GM12878 (cell line): Measurements from ENCODE around the gene ANGEL1. TPM values are rescaled to one million over a fixed set of nuclear protein-coding genes. Genes with fewer than 3 reads are reported as not detected.

Experiments used
- ATAC-seq: fragments of 200-7000 bp; cut with Tn5 transposase; 3 replicates; pipeline ENCODE4 v1.9.1; 2020; ENCODE audit warnings: mild to moderate bottlenecking, moderate library complexity
- Bru-seq: library from RNA; stranded (reverse); fragments of 400-500 nt; gene quantifications from one replicate; lab custom pipeline; 2021; lab: Mats Ljungman, UMichigan
- BruChase-seq, 2 experiments: library from RNA; stranded (reverse); fragments of 400-500 nt; gene quantifications; one replicate each; lab custom pipeline; 2021; lab: Mats Ljungman, UMichigan
- BruUV-seq: library from RNA; stranded (reverse); fragments of 400-500 nt; replicated peaks from 2 replicates; lab custom pipeline; 2021; lab: Mats Ljungman, UMichigan
- CTCF ChIA-PET: fragments of 300-600 bp; sonication (Branson Sonifier 250); formaldehyde crosslinking; extraction: SDS; loops from one replicate; lab custom pipeline; 2021; ENCODE audit warnings: inconsistent platforms; lab: Yijun Ruan, JAX
- POLR2A ChIA-PET: fragments of 350-600 bp; formaldehyde crosslinking; extraction: SDS; loops from one replicate; lab custom pipeline; 2021; ENCODE audit warnings: inconsistent platforms; lab: Charles Lee
- RAD21 ChIA-PET: fragments of 300-600 bp; sonication (Branson Sonifier 250); formaldehyde crosslinking; loops from one replicate; lab custom pipeline; 2023; ENCODE audit warnings: antibody characterized with exemption; ENCODE audit not compliant: unreplicated experiment; lab: Charles Lee
- SMC1A ChIA-PET: fragments of 300-600 bp; sonication (Branson Sonifier 250); formaldehyde crosslinking; loops from one replicate; lab custom pipeline; 2023; ENCODE audit not compliant: unreplicated experiment, uncharacterized antibody; lab: Charles Lee
- DNase-seq: peaks from one replicate; pipeline ENCODE4 v3.0.0-alpha.2; 2011; ENCODE audit warnings: low read depth, low spot score
- FAIRE-seq: peaks from 3 replicates; lab custom pipeline; 2011; peaks lifted over from hg19 to GRCh38; lab: Jason Lieb, UNC
- H2AFZ ChIP-seq: 2 replicates; pipeline ENCODE4 v1.6.0; 2011; ENCODE audit warnings: low read depth, low read length, control low read depth; ENCODE audit not compliant: control insufficient read depth
- H3K27ac ChIP-seq: 2 replicates; pipeline ENCODE4 v1.5.1; 2011; ENCODE audit warnings: control low read depth; ENCODE audit not compliant: control insufficient read depth, insufficient read depth
- H3K27me3 ChIP-seq, 2 experiments: replicated peaks in 1 of 2; 2 replicates each; pipeline versions ENCODE4 v1.6.0 to v1.6.1; 2011; ENCODE audit warnings: low read length in 1 of 2; ENCODE audit not compliant: control insufficient read depth in 2 of 2, insufficient read depth in 2 of 2
- H3K36me3 ChIP-seq, 2 experiments: 2 replicates each; pipeline ENCODE4 v1.5.1; 2011; ENCODE audit warnings: low read length in 1 of 2; ENCODE audit not compliant: control insufficient read depth in 2 of 2, insufficient read depth in 2 of 2
- H3K4me1 ChIP-seq: 2 replicates; pipeline ENCODE4 v1.6.1; 2011; ENCODE audit warnings: mild to moderate bottlenecking, low read length, moderate library complexity, mixed read lengths; ENCODE audit not compliant: control insufficient read depth, insufficient read depth
- H3K4me2 ChIP-seq: 2 replicates; pipeline ENCODE4 v1.6.0; 2011; ENCODE audit warnings: control low read depth; ENCODE audit not compliant: control insufficient read depth, insufficient read depth
- H3K4me3 ChIP-seq: fragments of 200-600 bp; sonication (generic); 2 replicates; pipeline ENCODE4 v1.5.1; 2016
- H3K79me2 ChIP-seq: 2 replicates; pipeline ENCODE4 v1.6.0; 2011; ENCODE audit warnings: low read length; ENCODE audit not compliant: control insufficient read depth, insufficient read depth
- H3K9ac ChIP-seq: 2 replicates; pipeline ENCODE4 v1.8.0; 2011; ENCODE audit warnings: low read length, control low read depth, mixed read lengths; ENCODE audit not compliant: control insufficient read depth, insufficient read depth
- H3K9me3 ChIP-seq: replicated peaks from 3 replicates; pipeline ENCODE4 v1.5.1; 2011; ENCODE audit warnings: mild to moderate bottlenecking, low read length; ENCODE audit not compliant: control insufficient read depth, insufficient read depth
- H4K20me1 ChIP-seq: 2 replicates; pipeline ENCODE4 v1.6.0; 2011; ENCODE audit not compliant: control insufficient read depth, insufficient read depth
- CREB1 ChIP-seq: IDR thresholded peaks from 2 replicates; pipeline ENCODE4 v1.6.1; 2012; ENCODE audit warnings: low read depth, mild to moderate bottlenecking, inconsistent platforms
- CREM ChIP-seq: IDR thresholded peaks from 2 replicates; pipeline ENCODE4 v1.6.1; 2014; ENCODE audit warnings: antibody characterized with exemption, low read depth
- DPF2 ChIP-seq: fragments of 450-650 bp; IDR thresholded peaks from 2 replicates; pipeline ENCODE4 v1.6.1; 2017; ENCODE audit warnings: mild to moderate bottlenecking
- EGR1 ChIP-seq, 2 experiments: IDR thresholded peaks; 1 replicate in 1 of 2; 2 replicates in 1 of 2; pipeline ENCODE4 v1.6.1; 2011 to 2012; ENCODE audit warnings: low read depth in 2 of 2, low read length in 2 of 2, borderline replicate concordance in 1 of 2, mild to moderate bottlenecking in 1 of 2, moderate library complexity in 1 of 2
- HCFC1 ChIP-seq: fragments of 150-350 bp; IDR thresholded peaks from 2 replicates; pipeline ENCODE4 v1.6.1; 2014; ENCODE audit warnings: low read length
- HDGF ChIP-seq: fragments of 450-650 bp; IDR thresholded peaks from 2 replicates; pipeline ENCODE4 v1.6.1; 2016; ENCODE audit warnings: antibody characterized with exemption
- JUND ChIP-seq: IDR thresholded peaks from 2 replicates; pipeline ENCODE4 v1.6.1; 2012; ENCODE audit warnings: low read depth, mild to moderate bottlenecking, low read length, improper control_type of control experiment, moderate library complexity
- MEF2B ChIP-seq: fragments of 450-650 bp; IDR thresholded peaks from 2 replicates; pipeline ENCODE4 v1.6.1; 2018; ENCODE audit warnings: mild to moderate bottlenecking, moderate library complexity; ENCODE audit not compliant: partially characterized antibody, poor library complexity, severe bottlenecking
- SMAD5 ChIP-seq: IDR thresholded peaks from 2 replicates; pipeline ENCODE4 v1.6.1; 2016; ENCODE audit warnings: antibody characterized with exemption, low read depth
- SREBF2 ChIP-seq: IDR thresholded peaks from 2 replicates; pipeline ENCODE4 v1.6.1; 2012; ENCODE audit warnings: mild to moderate bottlenecking, low read length
- ZNF217 ChIP-seq: fragments of 450-650 bp; IDR thresholded peaks from 2 replicates; pipeline ENCODE4 v1.6.1; 2017; ENCODE audit warnings: antibody characterized with exemption, mild to moderate bottlenecking
- WGBS: methylation state at CpG from one replicate; pipeline ENCODE4 v1.1.6; 2016; ENCODE audit warnings: low lambda C conversion rate; ENCODE audit not compliant: insufficient replicate concordance, insufficient coverage; ENCODE audit errors: missing lambda C conversion rate; 5-methylcytosine and 5-hydroxymethylcytosine counted together
- in situ Hi-C: fragments of 300-500 bp; cut with MboI; formaldehyde crosslinking; loops from 9 replicates; pipeline ENCODE4 v1.14.3; 2018; ENCODE audit warnings: mixed read lengths
- intact Hi-C: fragments of 100-400 bp; cut with micrococcal nuclease; formaldehyde crosslinking; loops from one replicate; pipeline ENCODE4 v1.14.2; 2022; ENCODE audit not compliant: unreplicated experiment
- long read RNA-seq, 2 experiments: library from polyadenylated mRNA; unstranded; transcript quantifications; one replicate each; pipeline ENCODE4 v2.0.0, GENCODE V29; 2019 to 2020
- polyA minus RNA-seq, 3 experiments: library from RNA; depleted of rRNA, polyadenylated mRNA; stranded (reverse); fragments of >200 nt; gene quantifications; 2 replicates each; pipeline ENCODE4 v1.2.3, GENCODE V29; 2011
- polyA plus RNA-seq, 11 experiments: library from polyadenylated mRNA; depleted of rRNA in 4 of 11; unstranded in 6 of 11; stranded (reverse) in 5 of 11; fragments of >200 nt; fragmentation: Nextera tagmentation in 4 of 11; fragmentation: Illumina TruSeq in 1 of 11; extraction: Ambion mirVana in 4 of 11; extraction: Trizol in 1 of 11; gene quantifications; 1 replicate in 1 of 11; 2 replicates in 10 of 11; pipeline versions ENCODE4 v1.2.1 to v1.2.3, GENCODE V29; 2011 to 2016; ENCODE audit warnings: inconsistent platforms in 2 of 11, missing spikeins in 2 of 11, low read depth in 1 of 11
- total RNA-seq, 4 experiments: library from RNA; depleted of rRNA in 3 of 4; stranded (reverse); fragments of >200 nt in 3 of 4; fragmentation: Illumina TruSeq in 1 of 4; extraction: Trizol in 1 of 4; gene quantifications; 2 replicates each; pipeline versions ENCODE4 v1.2.1 to v1.2.3, GENCODE V29; 2013 to 2021
- TF ChIP-seq, protein P1 (sequence below): fragments of 150-350 bp; IDR thresholded peaks from 2 replicates; pipeline ENCODE4 v1.6.1; 2014; ENCODE audit warnings: mild to moderate bottlenecking, low read depth, low read length

The ANGEL1 gene, protein sequence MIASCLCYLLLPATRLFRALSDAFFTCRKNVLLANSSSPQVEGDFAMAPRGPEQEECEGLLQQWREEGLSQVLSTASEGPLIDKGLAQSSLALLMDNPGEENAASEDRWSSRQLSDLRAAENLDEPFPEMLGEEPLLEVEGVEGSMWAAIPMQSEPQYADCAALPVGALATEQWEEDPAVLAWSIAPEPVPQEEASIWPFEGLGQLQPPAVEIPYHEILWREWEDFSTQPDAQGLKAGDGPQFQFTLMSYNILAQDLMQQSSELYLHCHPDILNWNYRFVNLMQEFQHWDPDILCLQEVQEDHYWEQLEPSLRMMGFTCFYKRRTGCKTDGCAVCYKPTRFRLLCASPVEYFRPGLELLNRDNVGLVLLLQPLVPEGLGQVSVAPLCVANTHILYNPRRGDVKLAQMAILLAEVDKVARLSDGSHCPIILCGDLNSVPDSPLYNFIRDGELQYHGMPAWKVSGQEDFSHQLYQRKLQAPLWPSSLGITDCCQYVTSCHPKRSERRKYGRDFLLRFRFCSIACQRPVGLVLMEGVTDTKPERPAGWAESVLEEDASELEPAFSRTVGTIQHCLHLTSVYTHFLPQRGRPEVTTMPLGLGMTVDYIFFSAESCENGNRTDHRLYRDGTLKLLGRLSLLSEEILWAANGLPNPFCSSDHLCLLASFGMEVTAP
- 59.6 and 65.0 TPM in 2 replicates for total RNA-seq (2013; cell fraction: nucleolus; rRNA removed)
- total RNA-seq (2014; rRNA removed) (7.4 and 11.1 TPM in 2 replicates), total RNA-seq (2014; rRNA removed; fragmentation: Illumina TruSeq; extraction: Trizol) (9.1 and 9.4 TPM in 2 replicates), total RNA-seq (2021) (17.2 and 17.8 TPM in 2 replicates), polyA plus RNA-seq (2011; rRNA removed) (25.6 and 29.7 TPM in 2 replicates), polyA plus RNA-seq (2014; fragmentation: Illumina TruSeq; extraction: Trizol) (18.4 and 19.4 TPM in 2 replicates), polyA plus RNA-seq (2014; fragmentation: Nextera tagmentation; extraction: Ambion mirVana) (1 to 10 TPM; 1.7 to 2.8 TPM), polyA plus RNA-seq (2014; rRNA removed) (13.9 and 17.6 TPM in 2 replicates), polyA plus RNA-seq (2016; fragmentation: Nextera tagmentation; extraction: Ambion mirVana) (10 to 100 TPM; 11.8 to 12.8 TPM), polyA minus RNA-seq (2011; rRNA and poly(A)+ RNA removed) (19.4 and 29.2 TPM in 2 replicates), Bru-seq, nascent RNA (percentile 73 among the genes with signal in this experiment), BruChase-seq, experiment 1, labeled RNA remaining after a 6-hour chase (percentile 66 among the genes with signal in this experiment), BruChase-seq, experiment 2, labeled RNA remaining after a 2-hour chase (percentile 66 among the genes with signal in this experiment)
- 6.4 TPM for polyA plus RNA-seq (2011; ENCODE audit: low read depth)
- 22.6 and 24.1 TPM in 2 replicates for polyA plus RNA-seq (2011; cell fraction: cytosol; rRNA removed)
- polyA plus RNA-seq (2011; cell fraction: nucleus; rRNA removed), result 64.3 and 69.8 TPM in 2 replicates
- 7.9 and 8.7 TPM in 2 replicates for polyA plus RNA-seq (2012)
- polyA minus RNA-seq (2011; cell fraction: cytosol; rRNA and poly(A)+ RNA removed), result 4.3 and 5.3 TPM in 2 replicates
- 16.1 and 28.8 TPM in 2 replicates for polyA minus RNA-seq (2011; cell fraction: nucleus; rRNA and poly(A)+ RNA removed)
- long read RNA-seq, experiment 1, partial matches to known transcripts, result 0 of 1 reads
- long read RNA-seq, experiment 1, other reads (novel, unspliced or antisense), result 1 of 1 reads
- long read RNA-seq, experiment 2, partial matches to known transcripts, result 0 of 3 reads
- long read RNA-seq, experiment 2, other reads (novel, unspliced or antisense), result 3 of 3 reads

DNA sequence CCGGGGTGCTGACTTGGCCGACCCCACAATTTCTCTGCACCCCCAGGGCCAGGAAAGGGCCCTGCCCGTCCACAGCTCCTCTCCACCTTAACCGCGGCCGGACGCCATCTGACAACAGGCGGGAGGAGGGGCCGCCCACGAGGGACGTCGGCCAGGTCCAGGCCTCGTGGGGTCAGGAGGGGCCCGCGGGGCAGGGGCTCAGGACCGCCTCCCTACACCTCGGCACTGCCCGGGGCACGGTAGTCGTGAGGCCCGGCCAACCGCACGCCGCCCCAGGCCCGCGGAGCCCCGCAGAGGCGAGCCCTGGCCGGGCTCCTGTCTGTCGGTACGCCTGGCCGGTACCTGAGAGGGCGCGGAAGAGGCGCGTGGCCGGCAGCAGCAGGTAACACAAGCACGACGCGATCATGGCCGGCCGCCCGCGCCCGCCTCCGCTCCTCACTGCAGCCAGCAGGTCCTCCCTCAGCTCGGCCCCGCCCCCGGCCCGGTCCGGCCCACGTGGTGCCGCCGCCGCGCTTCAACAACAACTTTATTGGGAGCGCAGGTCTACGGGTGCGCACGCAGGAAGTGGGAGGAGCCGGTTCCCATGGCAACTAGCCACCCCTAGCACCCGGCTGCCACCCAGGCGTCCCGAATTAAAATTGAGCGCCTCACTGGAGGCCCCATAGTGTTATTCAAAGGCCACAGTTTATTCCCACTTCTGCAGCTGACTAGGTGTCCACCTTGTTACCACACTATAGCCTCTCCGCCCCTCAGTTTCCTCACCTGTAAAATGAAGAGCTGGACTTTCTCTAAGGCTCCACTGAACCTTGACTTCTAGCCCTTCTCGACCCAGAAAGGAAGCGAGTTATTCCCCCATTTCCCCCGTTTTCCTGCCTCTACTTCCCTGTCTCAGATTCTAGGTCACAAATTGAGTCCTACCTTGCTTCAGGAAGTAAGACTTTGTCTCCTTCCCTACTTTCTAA, at the start of gene ANGEL1:
ANGEL1 (minus strand) TSS at position 461 of the 962 bp plus-strand sequence; CDS start at position 406, 55 bp downstream.
- Histone ChIP-seq H3K4me3 (peak within 1 kb of the TSS; percentile 96), H3K4me2 (peak within 1 kb of the TSS; percentile 67), H3K9ac (peak within 1 kb of the TSS; percentile 59), H3K9me3 (no peaks in the 10 kb centered on the region), H3K36me3 (no peaks in the 10 kb centered on the region; a peak in 1 of 4 replicates), H4K20me1 (no peaks in the 10 kb centered on the region), H3K27ac (peak within 1 kb of the TSS; percentile 23), H3K79me2 (peaks cover 7% of the 10 kb centered on the region), H3K27me3 (peaks cover 0 to 2% of the 10 kb centered on the region in 2 experiments; a peak in 1 of 4 replicates), H3K4me1 (no peaks in the 10 kb centered on the region), H2AFZ (peak within 1 kb of the TSS; percentile 68)
- POLR2A ChIA-PET, result interaction anchor here (0.6 kb wide), 1 partner anchor 149 kb away, joined by 3 read pairs; no protein-coding TSS in a partner anchor
- DNase-seq, result peak; percentile 79
- FAIRE-seq, result peak; percentile 78
- RAD21 ChIA-PET, result interaction anchor here (0.6 to 4.3 kb wide), 5 partner anchors 30 to 308 kb away, joined by 3 to 30 read pairs (median 4); no protein-coding TSS in a partner anchor
- peak; percentile 96 for ATAC-seq
- SMC1A ChIA-PET, result interaction anchor here (0.6 to 1.6 kb wide), 9 partner anchors 10 to 257 kb away, joined by 3 to 6 read pairs (median 3); no protein-coding TSS in a partner anchor
- BruUV-seq, result no TSS peak
- in situ Hi-C loops (no loop called here), intact Hi-C loops (loop anchor here (5.0 kb wide), 1 partner anchor 50 kb away; the partner anchor contains the start of gene VASH1)
- CTCF ChIA-PET, result interaction anchor here (0.6 to 8.5 kb wide), 9 partner anchors 10 to 281 kb away, joined by 3 to 132 read pairs (median 5); no protein-coding TSS in a partner anchor
- 1% methylated on average over 69 of the region's 69 CpGs for WGBS
- TF ChIP-seq HDGF, result 0 out of 2 replicates have a peak, but pooled peaks have one; percentile 45
- 0 out of 2 replicates have a peak, but pooled peaks have one; percentile 26 for TF ChIP-seq SREBF2
- no peak for TF ChIP-seq ZNF217
- TF ChIP-seq CREB1, result peak; percentile 82
- peak; percentile 70 to 95 for TF ChIP-seq EGR1 (IDR thresholded peaks at IDR 0.05; ENCODE audit: borderline replicate concordance in 1 of 2, low read depth in 2 of 2, low read length in 2 of 2)
- TF ChIP-seq CREM, result peak; percentile 83
- TF ChIP-seq MEF2B, result peak; percentile 77
- TF ChIP-seq HCFC1, result peak; percentile 72
- TF ChIP-seq, protein P1, sequence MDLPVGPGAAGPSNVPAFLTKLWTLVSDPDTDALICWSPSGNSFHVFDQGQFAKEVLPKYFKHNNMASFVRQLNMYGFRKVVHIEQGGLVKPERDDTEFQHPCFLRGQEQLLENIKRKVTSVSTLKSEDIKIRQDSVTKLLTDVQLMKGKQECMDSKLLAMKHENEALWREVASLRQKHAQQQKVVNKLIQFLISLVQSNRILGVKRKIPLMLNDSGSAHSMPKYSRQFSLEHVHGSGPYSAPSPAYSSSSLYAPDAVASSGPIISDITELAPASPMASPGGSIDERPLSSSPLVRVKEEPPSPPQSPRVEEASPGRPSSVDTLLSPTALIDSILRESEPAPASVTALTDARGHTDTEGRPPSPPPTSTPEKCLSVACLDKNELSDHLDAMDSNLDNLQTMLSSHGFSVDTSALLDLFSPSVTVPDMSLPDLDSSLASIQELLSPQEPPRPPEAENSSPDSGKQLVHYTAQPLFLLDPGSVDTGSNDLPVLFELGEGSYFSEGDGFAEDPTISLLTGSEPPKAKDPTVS, result peak; percentile 56; the same call in 1 of the 2 replicates
- TF ChIP-seq SMAD5, result peak; percentile 60; the same call in 1 of the 2 replicates
- no peak for TF ChIP-seq JUND
- peak; percentile 83; the same call in 1 of the 2 replicates for TF ChIP-seq DPF2
